Measurements from ENCODE around the gene UPK3A.

DNA sequence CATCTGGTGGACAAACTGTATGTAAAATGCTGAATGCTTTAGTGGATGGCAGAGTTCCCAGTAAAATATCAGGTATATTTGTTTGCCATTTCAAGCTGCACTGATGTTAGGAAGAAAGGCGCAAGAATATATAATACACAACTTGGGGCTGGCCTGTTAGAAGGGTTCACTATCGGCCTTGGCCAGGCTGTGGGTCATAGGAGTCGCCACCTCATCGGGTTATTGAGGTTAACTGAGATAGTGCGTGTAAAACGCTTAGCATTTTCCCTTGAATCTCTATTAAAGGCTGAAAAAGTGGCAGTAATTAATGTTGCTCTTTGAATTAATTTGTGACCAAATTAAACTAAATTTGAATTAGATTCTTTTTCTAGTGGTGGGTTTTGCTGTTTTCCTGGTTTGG lies 30.0 kb downstream of the UPK3A start:
- TF ChIP-seq, protein P1, sequence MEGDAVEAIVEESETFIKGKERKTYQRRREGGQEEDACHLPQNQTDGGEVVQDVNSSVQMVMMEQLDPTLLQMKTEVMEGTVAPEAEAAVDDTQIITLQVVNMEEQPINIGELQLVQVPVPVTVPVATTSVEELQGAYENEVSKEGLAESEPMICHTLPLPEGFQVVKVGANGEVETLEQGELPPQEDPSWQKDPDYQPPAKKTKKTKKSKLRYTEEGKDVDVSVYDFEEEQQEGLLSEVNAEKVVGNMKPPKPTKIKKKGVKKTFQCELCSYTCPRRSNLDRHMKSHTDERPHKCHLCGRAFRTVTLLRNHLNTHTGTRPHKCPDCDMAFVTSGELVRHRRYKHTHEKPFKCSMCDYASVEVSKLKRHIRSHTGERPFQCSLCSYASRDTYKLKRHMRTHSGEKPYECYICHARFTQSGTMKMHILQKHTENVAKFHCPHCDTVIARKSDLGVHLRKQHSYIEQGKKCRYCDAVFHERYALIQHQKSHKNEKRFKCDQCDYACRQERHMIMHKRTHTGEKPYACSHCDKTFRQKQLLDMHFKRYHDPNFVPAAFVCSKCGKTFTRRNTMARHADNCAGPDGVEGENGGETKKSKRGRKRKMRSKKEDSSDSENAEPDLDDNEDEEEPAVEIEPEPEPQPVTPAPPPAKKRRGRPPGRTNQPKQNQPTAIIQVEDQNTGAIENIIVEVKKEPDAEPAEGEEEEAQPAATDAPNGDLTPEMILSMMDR (IDR thresholded peaks at IDR 0.05; ENCODE audit: insufficient read depth, low read length) = no peak
- TF ChIP-seq POLR2AphosphoS5 (IDR thresholded peaks at IDR 0.05; ENCODE audit: low read depth) (no peak), GABPA (IDR thresholded peaks at IDR 0.05; ENCODE audit: low read depth) (no peak), SPI1 (IDR thresholded peaks at IDR 0.05; ENCODE audit: borderline replicate concordance, low read depth) (no peak)
